GM21515 (cell line): ENCODE data around the gene UBASH3B.

Experiments
- ATAC-seq: cut with Tn5 transposase; IDR thresholded peaks from one replicate; pipeline ENCODE4 v1.9.1; 2021; ENCODE audit not compliant: unreplicated experiment

Gene UBASH3B

GRCh38 chr11:122673701-122674100, 18.2 kb downstream of the UBASH3B start:
- ATAC-seq, result no peak

- no peak for ATAC-seq
Measured at GRCh38 chr11:122676638-122677037, 21.1 kb downstream of the UBASH3B start.

- no peak for ATAC-seq
Measured at GRCh38 chr11:122677256-122677655, 21.7 kb downstream of the UBASH3B start.

- no peak for ATAC-seq
Measured at GRCh38 chr11:122678406-122678805, 22.9 kb downstream of the UBASH3B start.

GRCh38 chr11:122679466-122679865, 23.9 kb downstream of the UBASH3B start:
- ATAC-seq, result no peak

GRCh38 chr11:122681070-122681469, 25.5 kb downstream of the UBASH3B start:
- no peak for ATAC-seq

- no peak for ATAC-seq
Measured at GRCh38 chr11:122681735-122682134, 26.2 kb downstream of the UBASH3B start.

GRCh38 chr11:122682464-122682863, 26.9 kb downstream of the UBASH3B start:
- ATAC-seq, result no peak

GRCh38 chr11:122685041-122685440, 29.5 kb downstream of the UBASH3B start:
- ATAC-seq, result no peak

GRCh38 chr11:122686111-122686510, 30.6 kb downstream of the UBASH3B start:
- ATAC-seq, result no peak

GRCh38 chr11:122690384-122690783, 34.9 kb downstream of the UBASH3B start:
- ATAC-seq, result no peak

GRCh38 chr11:122690801-122691548, 35.5 kb downstream of the UBASH3B start:
- no peak for ATAC-seq

- ATAC-seq, result no peak
Measured at GRCh38 chr11:122691549-122692150, 36.1 kb downstream of the UBASH3B start.

- no peak for ATAC-seq
Measured at GRCh38 chr11:122692444-122692843, 36.9 kb downstream of the UBASH3B start.

GRCh38 chr11:122695076-122695615, 39.6 kb downstream of the UBASH3B start:
- ATAC-seq, result no peak

GRCh38 chr11:122696662-122697061, 41.1 kb downstream of the UBASH3B start:
- ATAC-seq, result peak; percentile 57

GRCh38 chr11:122697636-122698167, 42.2 kb downstream of the UBASH3B start:
- peak; percentile 81 for ATAC-seq

- no peak for ATAC-seq
Measured at GRCh38 chr11:122698392-122698791, 42.9 kb downstream of the UBASH3B start.

GRCh38 chr11:122700666-122701065, 45.1 kb downstream of the UBASH3B start:
- ATAC-seq, result no peak

GRCh38 chr11:122701143-122701542, 45.6 kb downstream of the UBASH3B start:
- no peak for ATAC-seq

GRCh38 chr11:122703541-122704272, 48.2 kb downstream of the UBASH3B start:
- ATAC-seq, result no peak
